Measurements from ENCODE around the gene FFAR1. TPM values are rescaled to one million over a fixed set of nuclear protein-coding genes. Genes with fewer than 3 reads are reported as not detected.

Gene FFAR1
- total RNA-seq, 1 experiment from 2014 or later, result not detected

DNA sequence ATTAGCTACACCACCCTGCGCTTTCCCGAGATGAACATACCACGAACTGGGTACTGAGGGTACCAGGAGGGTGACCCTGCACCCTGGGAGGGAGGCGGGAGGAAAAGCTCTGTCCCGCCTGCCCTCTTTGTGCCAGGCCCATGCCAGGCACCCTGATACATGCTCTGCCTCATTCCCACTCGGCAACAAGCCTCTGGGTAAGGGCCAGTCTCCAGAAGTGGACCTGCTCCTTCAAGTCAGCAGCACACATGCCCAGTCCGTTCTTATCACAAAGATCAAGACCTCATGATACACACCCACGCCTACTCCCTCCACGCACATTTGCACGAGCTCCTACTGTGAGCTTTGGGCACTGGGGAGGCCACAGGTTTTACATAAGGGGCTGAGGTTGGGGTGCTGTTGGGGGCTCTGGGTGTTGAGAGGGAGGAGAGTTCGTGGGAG lies 2.0 kb upstream of the FFAR1 start:
- intact Hi-C loops (cut with micrococcal nuclease; ENCODE audit: unreplicated experiment), result no loop called here
- no TSS peak for BruUV-seq (replicated peaks)
- CTCF ChIA-PET, result no interaction called here

DNA sequence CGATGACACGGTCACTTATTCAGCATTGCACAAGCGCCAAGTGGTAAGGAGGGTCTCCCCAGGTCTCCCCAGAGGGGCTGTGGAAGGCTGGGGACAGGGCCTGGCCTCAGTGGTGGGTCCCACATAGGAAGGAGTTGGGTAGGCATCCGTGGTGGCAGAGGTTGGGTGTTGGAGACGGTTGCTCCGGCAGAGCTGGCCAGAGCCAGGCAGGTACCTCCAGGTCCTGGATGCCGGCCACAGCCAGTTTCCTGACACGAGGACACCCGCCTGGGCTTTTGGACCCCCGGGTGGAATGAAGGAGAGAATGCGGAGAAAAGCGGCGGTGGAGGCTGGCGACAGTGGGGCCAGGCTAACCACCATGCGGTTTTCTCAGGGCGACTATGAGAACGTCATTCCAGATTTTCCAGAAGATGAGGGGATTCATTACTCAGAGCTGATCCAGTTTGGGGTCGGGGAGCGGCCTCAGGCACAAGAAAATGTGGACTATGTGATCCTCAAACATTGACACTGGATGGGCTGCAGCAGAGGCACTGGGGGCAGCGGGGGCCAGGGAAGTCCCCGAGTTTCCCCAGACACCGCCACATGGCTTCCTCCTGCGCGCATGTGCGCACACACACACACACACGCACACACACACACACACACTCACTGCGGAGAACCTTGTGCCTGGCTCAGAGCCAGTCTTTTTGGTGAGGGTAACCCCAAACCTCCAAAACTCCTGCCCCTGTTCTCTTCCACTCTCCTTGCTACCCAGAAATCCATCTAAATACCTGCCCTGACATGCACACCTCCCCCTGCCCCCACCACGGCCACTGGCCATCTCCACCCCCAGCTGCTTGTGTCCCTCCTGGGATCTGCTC lies 1.3 kb upstream of the FFAR1 start:
- Histone ChIP-seq H3K4me3 (ENCODE audit: low read depth, low read length) (no peak overlapping the region), H3K27me3 (replicated peaks; ENCODE audit: control insufficient read depth, insufficient read depth, low read length) (no peaks in the 10 kb centered on the region), H3K36me3 (ENCODE audit: control insufficient read depth, insufficient read depth, low read length) (no peaks in the 10 kb centered on the region), H3K4me1 (no peaks in the 10 kb centered on the region; the same call in 1 of the 2 replicates), H3K9me3 (no peaks in the 10 kb centered on the region)
- POLR2A ChIA-PET, result no interaction called here
- Mint-ChIP-seq H3K4me1 (ENCODE audit: low read depth, unreplicated experiment) (no peaks in the 10 kb centered on the region), H3K4me3 (ENCODE audit: unreplicated experiment) (no peak overlapping the region), H3K9me3 (ENCODE audit: unreplicated experiment) (no peaks in the 10 kb centered on the region), H3K36me3 (ENCODE audit: insufficient read depth, unreplicated experiment) (no peaks in the 10 kb centered on the region), H3K27me3 (ENCODE audit: insufficient read depth, unreplicated experiment) (peaks cover 3% of the 10 kb centered on the region), H3K27ac (ENCODE audit: unreplicated experiment) (no peak overlapping the region)
- CTCF ChIA-PET, result interaction anchor here (1.3 kb wide), 1 partner anchor 149 kb away, joined by 3 read pairs; no protein-coding TSS in a partner anchor
- no TSS peak for BruUV-seq (replicated peaks)
- peak in 1 of 2 experiments; percentile 37 for DNase-seq
- intact Hi-C loops (cut with micrococcal nuclease; ENCODE audit: unreplicated experiment), result no loop called here
- TF ChIP-seq, protein P1, sequence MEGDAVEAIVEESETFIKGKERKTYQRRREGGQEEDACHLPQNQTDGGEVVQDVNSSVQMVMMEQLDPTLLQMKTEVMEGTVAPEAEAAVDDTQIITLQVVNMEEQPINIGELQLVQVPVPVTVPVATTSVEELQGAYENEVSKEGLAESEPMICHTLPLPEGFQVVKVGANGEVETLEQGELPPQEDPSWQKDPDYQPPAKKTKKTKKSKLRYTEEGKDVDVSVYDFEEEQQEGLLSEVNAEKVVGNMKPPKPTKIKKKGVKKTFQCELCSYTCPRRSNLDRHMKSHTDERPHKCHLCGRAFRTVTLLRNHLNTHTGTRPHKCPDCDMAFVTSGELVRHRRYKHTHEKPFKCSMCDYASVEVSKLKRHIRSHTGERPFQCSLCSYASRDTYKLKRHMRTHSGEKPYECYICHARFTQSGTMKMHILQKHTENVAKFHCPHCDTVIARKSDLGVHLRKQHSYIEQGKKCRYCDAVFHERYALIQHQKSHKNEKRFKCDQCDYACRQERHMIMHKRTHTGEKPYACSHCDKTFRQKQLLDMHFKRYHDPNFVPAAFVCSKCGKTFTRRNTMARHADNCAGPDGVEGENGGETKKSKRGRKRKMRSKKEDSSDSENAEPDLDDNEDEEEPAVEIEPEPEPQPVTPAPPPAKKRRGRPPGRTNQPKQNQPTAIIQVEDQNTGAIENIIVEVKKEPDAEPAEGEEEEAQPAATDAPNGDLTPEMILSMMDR (IDR thresholded peaks at IDR 0.05; ENCODE audit: insufficient read depth in 1 of 2, low read depth in 1 of 2, low read length in 1 of 2, severe bottlenecking in 1 of 2, unreplicated experiment in 1 of 2), result no peak

More for the DNA sequence above, 2.0 kb upstream of the FFAR1 start:
- H3K27me3 Mint-ChIP-seq (ENCODE audit: insufficient read depth, unreplicated experiment), result peaks cover 3% of the 10 kb centered on the region
- TF ChIP-seq, protein P1 (IDR thresholded peaks at IDR 0.05; ENCODE audit: insufficient read depth in 1 of 2, low read depth in 1 of 2, low read length in 1 of 2, severe bottlenecking in 1 of 2, unreplicated experiment in 1 of 2), result no peak
- no peaks in the 10 kb centered on the region for H3K36me3 ChIP-seq (ENCODE audit: control insufficient read depth, insufficient read depth, low read length)
- H3K4me3 ChIP-seq (ENCODE audit: low read depth, low read length), result no peak overlapping the region
- H3K27me3 ChIP-seq (replicated peaks; ENCODE audit: control insufficient read depth, insufficient read depth, low read length), result no peaks in the 10 kb centered on the region
- H3K4me1 Mint-ChIP-seq (ENCODE audit: low read depth, unreplicated experiment), result no peaks in the 10 kb centered on the region
- H3K27ac Mint-ChIP-seq (ENCODE audit: unreplicated experiment), result no peak overlapping the region
- POLR2A ChIA-PET, result no interaction called here
- H3K4me1 ChIP-seq, result no peaks in the 10 kb centered on the region; the same call in 1 of the 2 replicates
- H3K9me3 Mint-ChIP-seq (ENCODE audit: unreplicated experiment), result no peaks in the 10 kb centered on the region
- peak in 1 of 2 experiments; percentile 23 for DNase-seq
- H3K4me3 Mint-ChIP-seq (ENCODE audit: unreplicated experiment), result no peak overlapping the region
- no peaks in the 10 kb centered on the region for H3K36me3 Mint-ChIP-seq (ENCODE audit: insufficient read depth, unreplicated experiment)
- no peaks in the 10 kb centered on the region for H3K9me3 ChIP-seq

DNA sequence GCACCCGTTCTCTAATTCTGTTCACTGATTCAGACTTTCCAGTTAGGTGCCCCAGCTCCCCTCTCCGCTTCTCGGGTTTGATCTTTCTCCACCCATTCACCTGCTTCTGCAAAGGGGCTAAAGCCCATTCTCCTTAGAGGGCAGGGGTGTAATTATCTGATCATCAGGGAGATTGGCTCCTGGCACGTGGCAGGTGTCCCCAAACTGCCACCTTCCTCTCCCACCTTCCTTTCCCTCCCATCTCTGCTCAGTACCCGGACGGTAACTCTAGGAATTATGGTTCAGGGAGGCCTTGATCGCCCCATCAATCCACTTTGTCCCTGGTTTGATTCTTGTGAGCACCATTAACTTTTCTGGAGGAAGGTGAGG lies 212 bp downstream of the FFAR1 start:
- POLR2A ChIA-PET, result no interaction called here
- no peaks in the 10 kb centered on the region for H3K9me3 ChIP-seq
- H3K27me3 ChIP-seq (replicated peaks; ENCODE audit: control insufficient read depth, insufficient read depth, low read length), result no peaks in the 10 kb centered on the region
- no TSS peak for BruUV-seq (replicated peaks)
- Mint-ChIP-seq H3K4me3 (ENCODE audit: unreplicated experiment) (no peak overlapping the region), H3K27ac (ENCODE audit: unreplicated experiment) (no peak overlapping the region), H3K9me3 (ENCODE audit: unreplicated experiment) (no peaks in the 10 kb centered on the region), H3K36me3 (ENCODE audit: insufficient read depth, unreplicated experiment) (no peaks in the 10 kb centered on the region), H3K4me1 (ENCODE audit: low read depth, unreplicated experiment) (no peaks in the 10 kb centered on the region), H3K27me3 (ENCODE audit: insufficient read depth, unreplicated experiment) (no peaks in the 10 kb centered on the region)
- no peak overlapping the region for H3K4me3 ChIP-seq (ENCODE audit: low read depth, low read length)
- H3K36me3 ChIP-seq (ENCODE audit: control insufficient read depth, insufficient read depth, low read length), result no peaks in the 10 kb centered on the region
- TF ChIP-seq, protein P1 (IDR thresholded peaks at IDR 0.05; ENCODE audit: insufficient read depth in 1 of 2, low read depth in 1 of 2, low read length in 1 of 2, severe bottlenecking in 1 of 2, unreplicated experiment in 1 of 2), result no peak
- H3K4me1 ChIP-seq, result no peaks in the 10 kb centered on the region; the same call in 1 of the 2 replicates
- CTCF ChIA-PET, result interaction anchor here (1.3 kb wide), 1 partner anchor 147 kb away, joined by 3 read pairs; no protein-coding TSS in a partner anchor
- no peak for DNase-seq
- intact Hi-C loops (cut with micrococcal nuclease; ENCODE audit: unreplicated experiment), result no loop called here

Data from Caco-2 (cell line).